ENCODE data around the gene TRIM71.

DNA sequence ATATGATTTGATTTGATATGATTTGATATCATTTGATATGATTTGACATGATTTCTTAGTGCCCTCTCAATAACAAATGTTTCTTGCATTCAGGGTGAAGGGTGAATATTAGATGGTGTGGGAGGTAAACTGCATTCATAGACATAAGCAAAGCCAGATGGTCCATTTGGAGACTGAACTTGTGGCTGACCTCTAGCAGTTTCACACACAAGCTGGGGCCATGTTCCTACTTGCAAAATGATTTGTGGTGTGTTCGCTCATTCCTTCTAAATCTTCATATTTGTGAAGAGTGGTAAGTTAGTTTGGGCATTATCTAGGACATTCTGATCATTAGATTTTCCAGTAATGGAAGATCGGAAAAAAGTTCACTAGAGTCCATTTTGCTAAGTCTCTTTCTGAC lies 93.2 kb downstream of the TRIM71 start:
- TF ChIP-seq, protein P1, sequence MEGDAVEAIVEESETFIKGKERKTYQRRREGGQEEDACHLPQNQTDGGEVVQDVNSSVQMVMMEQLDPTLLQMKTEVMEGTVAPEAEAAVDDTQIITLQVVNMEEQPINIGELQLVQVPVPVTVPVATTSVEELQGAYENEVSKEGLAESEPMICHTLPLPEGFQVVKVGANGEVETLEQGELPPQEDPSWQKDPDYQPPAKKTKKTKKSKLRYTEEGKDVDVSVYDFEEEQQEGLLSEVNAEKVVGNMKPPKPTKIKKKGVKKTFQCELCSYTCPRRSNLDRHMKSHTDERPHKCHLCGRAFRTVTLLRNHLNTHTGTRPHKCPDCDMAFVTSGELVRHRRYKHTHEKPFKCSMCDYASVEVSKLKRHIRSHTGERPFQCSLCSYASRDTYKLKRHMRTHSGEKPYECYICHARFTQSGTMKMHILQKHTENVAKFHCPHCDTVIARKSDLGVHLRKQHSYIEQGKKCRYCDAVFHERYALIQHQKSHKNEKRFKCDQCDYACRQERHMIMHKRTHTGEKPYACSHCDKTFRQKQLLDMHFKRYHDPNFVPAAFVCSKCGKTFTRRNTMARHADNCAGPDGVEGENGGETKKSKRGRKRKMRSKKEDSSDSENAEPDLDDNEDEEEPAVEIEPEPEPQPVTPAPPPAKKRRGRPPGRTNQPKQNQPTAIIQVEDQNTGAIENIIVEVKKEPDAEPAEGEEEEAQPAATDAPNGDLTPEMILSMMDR (IDR thresholded peaks at IDR 0.05) = no peak
- TF ChIP-seq POLR2A (IDR thresholded peaks at IDR 0.05) (no peak), POLR2AphosphoS5 (IDR thresholded peaks at IDR 0.05) (no peak)

Data from transverse colon (tissue), 4 donors.